ENCODE results near the gene NDUFAF7.

NDUFAF7 gene

GRCh38 chr2:37250869-37251740, 19.6 kb downstream of the NDUFAF7 start:
- Histone ChIP-seq H3K4me1 (ENCODE audit: control insufficient read depth, insufficient read depth, low read length) (no peaks in the 10 kb centered on the region), H3K27me3 (replicated peaks; ENCODE audit: control insufficient read depth, insufficient read depth, low read length) (no peaks in the 10 kb centered on the region), H3K36me3 (ENCODE audit: control insufficient read depth, insufficient read depth, low read length, severe bottlenecking) (peaks cover 99% of the 10 kb centered on the region), H3K4me3 (ENCODE audit: low read length) (no peak overlapping the region), H3K9me3 (ENCODE audit: control insufficient read depth, low read length) (no peaks in the 10 kb centered on the region), H3K9ac (ENCODE audit: low read length) (no peak overlapping the region)
- no peak for DNase-seq (ENCODE audit: low read depth)

- no peaks in the 10 kb centered on the region for H3K4me1 ChIP-seq (ENCODE audit: control insufficient read depth, insufficient read depth, low read length)
- no peak for DNase-seq (ENCODE audit: low read depth)
- no peaks in the 10 kb centered on the region for H3K9me3 ChIP-seq (ENCODE audit: control insufficient read depth, low read length)
- H3K9ac ChIP-seq (ENCODE audit: low read length) = no peak overlapping the region
- H3K36me3 ChIP-seq (ENCODE audit: control insufficient read depth, insufficient read depth, low read length, severe bottlenecking) = peaks cover 77% of the 10 kb centered on the region
- no peak overlapping the region for H3K4me3 ChIP-seq (ENCODE audit: low read length)
- H3K27me3 ChIP-seq (replicated peaks; ENCODE audit: control insufficient read depth, insufficient read depth, low read length) = no peaks in the 10 kb centered on the region
Observed at GRCh38 chr2:37262522-37262921, 31.1 kb downstream of the NDUFAF7 start.

GRCh38 chr2:37263839-37264238, 32.4 kb downstream of the NDUFAF7 start:
- no peaks in the 10 kb centered on the region for H3K9me3 ChIP-seq (ENCODE audit: control insufficient read depth, low read length)
- no peaks in the 10 kb centered on the region for H3K27me3 ChIP-seq (replicated peaks; ENCODE audit: control insufficient read depth, insufficient read depth, low read length)
- no peaks in the 10 kb centered on the region for H3K4me1 ChIP-seq (ENCODE audit: control insufficient read depth, insufficient read depth, low read length)
- H3K4me3 ChIP-seq (ENCODE audit: low read length) = no peak overlapping the region
- DNase-seq (ENCODE audit: low read depth) = no peak
- H3K36me3 ChIP-seq (ENCODE audit: control insufficient read depth, insufficient read depth, low read length, severe bottlenecking) = peaks cover 77% of the 10 kb centered on the region
- H3K9ac ChIP-seq (ENCODE audit: low read length) = no peak overlapping the region

- Histone ChIP-seq H3K4me3 (ENCODE audit: low read length) (no peak overlapping the region), H3K9me3 (ENCODE audit: control insufficient read depth, low read length) (no peaks in the 10 kb centered on the region), H3K36me3 (ENCODE audit: control insufficient read depth, insufficient read depth, low read length, severe bottlenecking) (peaks cover 92% of the 10 kb centered on the region), H3K9ac (ENCODE audit: low read length) (no peak overlapping the region), H3K4me1 (ENCODE audit: control insufficient read depth, insufficient read depth, low read length) (no peaks in the 10 kb centered on the region), H3K27me3 (replicated peaks; ENCODE audit: control insufficient read depth, insufficient read depth, low read length) (no peaks in the 10 kb centered on the region)
- no peak for DNase-seq (ENCODE audit: low read depth)
Observed at GRCh38 chr2:37267685-37268084, 36.2 kb downstream of the NDUFAF7 start.

- peaks cover 93% of the 10 kb centered on the region for H3K36me3 ChIP-seq (ENCODE audit: control insufficient read depth, insufficient read depth, low read length, severe bottlenecking)
- no peak overlapping the region for H3K9ac ChIP-seq (ENCODE audit: low read length)
- H3K9me3 ChIP-seq (ENCODE audit: control insufficient read depth, low read length) = no peaks in the 10 kb centered on the region
- H3K27me3 ChIP-seq (replicated peaks; ENCODE audit: control insufficient read depth, insufficient read depth, low read length) = no peaks in the 10 kb centered on the region
- no peak overlapping the region for H3K4me3 ChIP-seq (ENCODE audit: low read length)
- no peak for DNase-seq (ENCODE audit: low read depth)
- no peaks in the 10 kb centered on the region for H3K4me1 ChIP-seq (ENCODE audit: control insufficient read depth, insufficient read depth, low read length)
Observed at GRCh38 chr2:37268111-37268510, 36.7 kb downstream of the NDUFAF7 start.

GRCh38 chr2:37271376-37272067, 40.1 kb downstream of the NDUFAF7 start:
- Histone ChIP-seq H3K4me1 (ENCODE audit: control insufficient read depth, insufficient read depth, low read length) (peaks cover 11% of the 10 kb centered on the region), H3K27me3 (replicated peaks; ENCODE audit: control insufficient read depth, insufficient read depth, low read length) (no peaks in the 10 kb centered on the region), H3K4me3 (ENCODE audit: low read length) (no peak overlapping the region), H3K9ac (ENCODE audit: low read length) (no peak overlapping the region), H3K36me3 (ENCODE audit: control insufficient read depth, insufficient read depth, low read length, severe bottlenecking) (peaks cover 88% of the 10 kb centered on the region), H3K9me3 (ENCODE audit: control insufficient read depth, low read length) (no peaks in the 10 kb centered on the region)
- no peak for DNase-seq (ENCODE audit: low read depth)

- Histone ChIP-seq H3K9ac (ENCODE audit: low read length) (no peak overlapping the region), H3K27me3 (replicated peaks; ENCODE audit: control insufficient read depth, insufficient read depth, low read length) (no peaks in the 10 kb centered on the region), H3K4me1 (ENCODE audit: control insufficient read depth, insufficient read depth, low read length) (peaks cover 11% of the 10 kb centered on the region), H3K4me3 (ENCODE audit: low read length) (no peak overlapping the region), H3K9me3 (ENCODE audit: control insufficient read depth, low read length) (no peaks in the 10 kb centered on the region), H3K36me3 (ENCODE audit: control insufficient read depth, insufficient read depth, low read length, severe bottlenecking) (peaks cover 79% of the 10 kb centered on the region)
- DNase-seq (ENCODE audit: low read depth) = peak; percentile 70
Observed at GRCh38 chr2:37274359-37274965, 43.0 kb downstream of the NDUFAF7 start.

- DNase-seq (ENCODE audit: low read depth) = no peak
- Histone ChIP-seq H3K4me3 (ENCODE audit: low read length) (no peak overlapping the region), H3K36me3 (ENCODE audit: control insufficient read depth, insufficient read depth, low read length, severe bottlenecking) (peaks cover 77% of the 10 kb centered on the region), H3K27me3 (replicated peaks; ENCODE audit: control insufficient read depth, insufficient read depth, low read length) (no peaks in the 10 kb centered on the region), H3K9me3 (ENCODE audit: control insufficient read depth, low read length) (no peaks in the 10 kb centered on the region), H3K4me1 (ENCODE audit: control insufficient read depth, insufficient read depth, low read length) (peaks cover 11% of the 10 kb centered on the region), H3K9ac (ENCODE audit: low read length) (no peak overlapping the region)
Observed at GRCh38 chr2:37276291-37276690, 44.8 kb downstream of the NDUFAF7 start.

- no peak overlapping the region for H3K4me3 ChIP-seq (ENCODE audit: low read length)
Observed at GRCh38 chr2:37281916-37282315, 50.5 kb downstream of the NDUFAF7 start.

GRCh38 chr2:37282746-37283145, 51.3 kb downstream of the NDUFAF7 start:
- peaks cover 59% of the 10 kb centered on the region for H3K36me3 ChIP-seq (ENCODE audit: control insufficient read depth, insufficient read depth, low read length, severe bottlenecking)
- H3K4me1 ChIP-seq (ENCODE audit: control insufficient read depth, insufficient read depth, low read length) = peaks cover 25% of the 10 kb centered on the region
- H3K27me3 ChIP-seq (replicated peaks; ENCODE audit: control insufficient read depth, insufficient read depth, low read length) = no peaks in the 10 kb centered on the region
- peak; percentile 53 for DNase-seq (ENCODE audit: low read depth)
- H3K4me3 ChIP-seq (ENCODE audit: low read length) = peak overlapping the region; percentile 46
- no peaks in the 10 kb centered on the region for H3K9me3 ChIP-seq (ENCODE audit: control insufficient read depth, low read length)
- H3K9ac ChIP-seq (ENCODE audit: low read length) = peak overlapping the region; percentile 10

More at GRCh38 chr2:37281916-37282315, 50.5 kb downstream of the NDUFAF7 start:
- H3K36me3 ChIP-seq (ENCODE audit: control insufficient read depth, insufficient read depth, low read length, severe bottlenecking) = peaks cover 61% of the 10 kb centered on the region
- H3K4me1 ChIP-seq (ENCODE audit: control insufficient read depth, insufficient read depth, low read length) = peaks cover 25% of the 10 kb centered on the region
- no peak overlapping the region for H3K9ac ChIP-seq (ENCODE audit: low read length)
- H3K9me3 ChIP-seq (ENCODE audit: control insufficient read depth, low read length) = no peaks in the 10 kb centered on the region
- DNase-seq (ENCODE audit: low read depth) = no peak
- H3K27me3 ChIP-seq (replicated peaks; ENCODE audit: control insufficient read depth, insufficient read depth, low read length) = no peaks in the 10 kb centered on the region

DNA sequence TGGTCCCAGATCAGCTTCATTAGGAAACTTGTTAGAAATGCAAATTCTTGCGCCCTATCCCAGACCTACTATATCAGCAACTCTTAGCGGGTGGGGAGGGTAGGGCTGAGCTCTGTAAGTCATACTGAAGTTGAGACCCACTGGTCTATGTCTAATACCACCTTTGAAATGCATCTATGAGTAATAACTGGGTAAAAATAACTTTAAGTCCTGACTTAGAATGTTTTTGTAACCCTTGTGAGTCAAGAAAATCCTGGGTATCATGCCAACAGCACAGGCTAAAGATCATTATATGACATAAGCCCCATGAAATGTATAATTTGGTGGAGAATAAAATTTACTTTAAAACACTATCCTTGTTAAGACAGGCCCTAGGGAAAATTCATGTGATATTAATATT, 51.7 kb downstream of the NDUFAF7 start:
- no peaks in the 10 kb centered on the region for H3K27me3 ChIP-seq (replicated peaks; ENCODE audit: control insufficient read depth, insufficient read depth, low read length)
- H3K4me1 ChIP-seq (ENCODE audit: control insufficient read depth, insufficient read depth, low read length) = peaks cover 25% of the 10 kb centered on the region
- H3K9me3 ChIP-seq (ENCODE audit: control insufficient read depth, low read length) = no peaks in the 10 kb centered on the region
- DNase-seq (ENCODE audit: low read depth) = peak; percentile 89
- peaks cover 61% of the 10 kb centered on the region for H3K36me3 ChIP-seq (ENCODE audit: control insufficient read depth, insufficient read depth, low read length, severe bottlenecking)
- H3K9ac ChIP-seq (ENCODE audit: low read length) = peak overlapping the region; percentile 10
- peak overlapping the region; percentile 46 for H3K4me3 ChIP-seq (ENCODE audit: low read length)
